Endothelial cell of umbilical vein (primary cell): Measurements from ENCODE around the gene HDAC4. TPM values are rescaled to one million over a fixed set of nuclear protein-coding genes. Genes with fewer than 3 reads are reported as not detected.

Experiments
- BruUV-seq: library from RNA; stranded (reverse); fragments of 400-500 nt; replicated peaks from 2 replicates; lab custom pipeline; 2021; lab: Mats Ljungman, UMichigan
- CTCF ChIA-PET: fragments of 300-600, 350-600 bp; sonication (Branson Sonifier 250); formaldehyde crosslinking; loops from one replicate; lab custom pipeline; 2021; ENCODE audit warnings: antibody characterized with exemption, inconsistent platforms; lab: Charles Lee
- POLR2A ChIA-PET: fragments of 300-600, 350-600 bp; sonication (Branson Sonifier 250); formaldehyde crosslinking; loops from one replicate; lab custom pipeline; 2021; ENCODE audit warnings: antibody characterized with exemption, inconsistent platforms; lab: Charles Lee
- DNase-seq: peaks from one replicate; pipeline ENCODE4 v3.0.0-alpha.2; 2011; ENCODE audit warnings: low read depth, low spot score
- FAIRE-seq: peaks from 2 replicates; lab custom pipeline; 2011; peaks lifted over from hg19 to GRCh38; lab: Jason Lieb, UNC
- H2AFZ ChIP-seq: 2 replicates; pipeline ENCODE4 v1.6.0; 2012; ENCODE audit warnings: low read depth, low read length, control low read depth, inconsistent platforms
- H3K27ac ChIP-seq: 2 replicates; pipeline ENCODE4 v1.5.1; 2011; ENCODE audit warnings: low read depth, mild to moderate bottlenecking, control low read depth, low read length, moderate library complexity; ENCODE audit not compliant: insufficient read depth
- H3K27me3 ChIP-seq, 2 experiments: 2 replicates each; pipeline versions ENCODE4 v1.6.0 to v1.6.1; 2011; ENCODE audit warnings: low read length in 2 of 2, mixed read lengths in 1 of 2; ENCODE audit not compliant: control insufficient read depth in 2 of 2, insufficient read depth in 2 of 2
- H3K36me3 ChIP-seq, 2 experiments: 2 replicates in 1 of 2; 3 replicates in 1 of 2; pipeline ENCODE4 v1.5.1; 2011; ENCODE audit warnings: low read length in 2 of 2, mild to moderate bottlenecking in 1 of 2, moderate library complexity in 1 of 2; ENCODE audit not compliant: control insufficient read depth in 2 of 2, insufficient read depth in 2 of 2; ENCODE audit errors: extremely low read depth in 1 of 2
- H3K4me1 ChIP-seq: 3 replicates; pipeline ENCODE4 v1.5.1; 2011; ENCODE audit warnings: mild to moderate bottlenecking, low read length; ENCODE audit not compliant: control insufficient read depth, insufficient read depth; ENCODE audit errors: extremely low read depth
- H3K4me2 ChIP-seq: 2 replicates; pipeline ENCODE4 v1.6.1; 2011; ENCODE audit warnings: low read length, control low read depth, mixed read lengths; ENCODE audit not compliant: insufficient read depth
- H3K4me3 ChIP-seq, 3 experiments: fragments of 200-600 bp in 1 of 3; sonication (generic), shearing (Covaris generic) in 1 of 3; replicated peaks in 1 of 3; 2 replicates each; pipeline ENCODE4 v1.5.1; 2011 to 2016; ENCODE audit warnings: control low read depth in 3 of 3, low read length in 3 of 3, mild to moderate bottlenecking in 2 of 3, inconsistent platforms in 1 of 3, low read depth in 1 of 3, moderate library complexity in 1 of 3; ENCODE audit not compliant: insufficient read depth in 1 of 3
- H3K79me2 ChIP-seq: 2 replicates; pipeline ENCODE4 v1.6.0; 2012; ENCODE audit warnings: low read length, inconsistent platforms; ENCODE audit not compliant: control insufficient read depth, insufficient read depth
- H3K9ac ChIP-seq: replicated peaks from 2 replicates; pipeline ENCODE3; 2011; ENCODE audit warnings: low read length, control low read depth; ENCODE audit not compliant: insufficient read depth; ENCODE audit errors: extremely low read depth
- H3K9me1 ChIP-seq: replicated peaks from 3 replicates; pipeline ENCODE4 v1.6.0; 2011; ENCODE audit warnings: mild to moderate bottlenecking, low read length; ENCODE audit not compliant: control insufficient read depth, insufficient read depth; ENCODE audit errors: extremely low read depth
- H3K9me3 ChIP-seq: replicated peaks from 2 replicates; pipeline ENCODE4 v1.5.1; 2012; ENCODE audit warnings: low read length, inconsistent platforms; ENCODE audit not compliant: control insufficient read depth, insufficient read depth
- H4K20me1 ChIP-seq: replicated peaks from 2 replicates; pipeline ENCODE3; 2011; ENCODE audit warnings: mild to moderate bottlenecking, low read length; ENCODE audit not compliant: control insufficient read depth, insufficient read depth; ENCODE audit errors: extremely low read depth
- EZH2 ChIP-seq: IDR thresholded peaks from 2 replicates; pipeline ENCODE4 v1.6.1; 2012; ENCODE audit warnings: borderline replicate concordance, low read depth, mild to moderate bottlenecking, moderate library complexity, low read length, inconsistent platforms; ENCODE audit not compliant: severe bottlenecking
- FOS ChIP-seq: IDR thresholded peaks from 2 replicates; pipeline ENCODE4 v1.6.1; 2011; ENCODE audit warnings: mild to moderate bottlenecking, low read length, moderate library complexity, borderline replicate concordance; ENCODE audit not compliant: insufficient read depth
- GATA2 ChIP-seq: IDR thresholded peaks from 2 replicates; pipeline ENCODE4 v1.7.0; 2011; ENCODE audit warnings: low read depth, mild to moderate bottlenecking, moderate library complexity, mixed read lengths, low read length; ENCODE audit not compliant: insufficient read length, insufficient read depth
- JUN ChIP-seq: IDR thresholded peaks from 2 replicates; pipeline ENCODE4 v1.6.1; 2011; ENCODE audit warnings: borderline replicate concordance, low read depth; ENCODE audit not compliant: insufficient read length, insufficient read depth
- MYC ChIP-seq: IDR thresholded peaks from one replicate; pipeline ENCODE4 v1.6.1; 2011; ENCODE audit warnings: mild to moderate bottlenecking, low read depth, low read length
- POLR2A ChIP-seq: IDR thresholded peaks from 2 replicates; pipeline ENCODE4 v1.6.1; 2012; ENCODE audit warnings: low read depth, mild to moderate bottlenecking, control low read depth, low read length
- POLR2AphosphoS5 ChIP-seq: IDR thresholded peaks from 2 replicates; pipeline ENCODE4 v1.6.1; 2012; ENCODE audit warnings: low read depth, mild to moderate bottlenecking, control low read depth, low read length, moderate library complexity; ENCODE audit not compliant: insufficient read depth
- dilution Hi-C: fragments of 300-500 bp; cut with MboI; formaldehyde crosslinking; loops from one replicate; pipeline ENCODE4 v1.15.0; 2019; ENCODE audit warnings: low sequenced_read_pairs; ENCODE audit not compliant: extremely low pct_ligation_motif_present
- intact Hi-C: fragments of 100-400 bp; cut with micrococcal nuclease; formaldehyde crosslinking; loops from one replicate; pipeline ENCODE4 v1.10.0; 2022
- polyA plus RNA-seq, 4 experiments: library from polyadenylated mRNA; depleted of rRNA in 3 of 4; stranded (reverse) in 3 of 4; unstranded in 1 of 4; fragments of >200 nt; gene quantifications; 2 replicates each; pipeline versions ENCODE4 v1.2.1 to v1.2.3, GENCODE V29; 2011 to 2012; ENCODE audit warnings: missing spikeins in 1 of 4
- total RNA-seq: library from RNA; stranded (reverse); gene quantifications from 2 replicates; pipeline ENCODE4 v1.2.3, GENCODE V29; 2021
- TF ChIP-seq, protein P1 (sequence below): IDR thresholded peaks from 2 replicates; pipeline ENCODE4 v1.6.1; 2011; ENCODE audit not compliant: insufficient read depth, insufficient read length
- TF ChIP-seq, protein P2 (sequence below), 2 donors: IDR thresholded peaks; 1 replicate in 1 of 2; 2 replicates in 1 of 2; pipeline ENCODE4 v1.5.1; 2011; ENCODE audit warnings: low read length in 2 of 2, mild to moderate bottlenecking in 2 of 2, moderate library complexity in 2 of 2, control low read depth in 1 of 2, inconsistent platforms in 1 of 2, low read depth in 1 of 2; ENCODE audit not compliant: insufficient read depth in 1 of 2; ENCODE audit errors: extremely low read depth in 1 of 2

HDAC4 gene
- total and polyA plus RNA-seq, 2 donors (not counting 3 experiments of a cell fraction or from before 2014, with no cell fraction given): 13.4 to 33.0 TPM

DNA sequence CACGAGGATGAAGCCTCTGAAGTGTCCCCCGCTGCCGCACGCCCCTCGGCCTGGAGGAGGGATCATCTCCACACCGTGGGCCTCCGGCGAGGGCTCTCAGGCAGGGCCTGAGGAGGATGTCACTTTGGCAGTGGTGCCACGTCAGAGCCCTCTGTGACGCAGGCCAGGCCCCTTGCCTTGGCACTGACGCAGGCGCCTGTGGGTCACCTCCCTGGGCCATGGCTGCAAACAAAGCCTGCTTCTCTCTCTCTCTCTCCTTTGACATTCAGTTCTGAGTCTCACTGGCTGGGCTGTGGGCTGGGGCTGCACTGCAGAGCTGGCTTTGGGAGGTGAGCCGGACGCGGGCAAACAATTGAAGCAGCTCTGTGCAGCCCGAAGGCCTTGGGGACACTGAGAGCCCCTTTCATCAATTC lies 279.2 kb downstream of the HDAC4 start:
- no peak overlapping the region for H3K9ac ChIP-seq
- no peaks in the 10 kb centered on the region for H3K9me1 ChIP-seq
- intact Hi-C loops: no loop called here
- no peaks in the 10 kb centered on the region for H4K20me1 ChIP-seq
- dilution Hi-C loops: no loop called here
- ChIA-PET POLR2A (interaction anchor here (0.6 kb wide), 1 partner anchor 92 kb away, joined by 3 read pairs; no protein-coding TSS in a partner anchor), CTCF (no interaction called here)
- DNase-seq (no peak), FAIRE-seq (no peak)
- H3K27me3 ChIP-seq: no peaks in the 10 kb centered on the region
- H3K4me3 ChIP-seq: no peak overlapping the region
- H3K27ac ChIP-seq: no peak overlapping the region
- H3K4me1 ChIP-seq: no peaks in the 10 kb centered on the region
- BruUV-seq: no TSS peak
- no peaks in the 10 kb centered on the region for H3K79me2 ChIP-seq
- TF ChIP-seq, protein P1, sequence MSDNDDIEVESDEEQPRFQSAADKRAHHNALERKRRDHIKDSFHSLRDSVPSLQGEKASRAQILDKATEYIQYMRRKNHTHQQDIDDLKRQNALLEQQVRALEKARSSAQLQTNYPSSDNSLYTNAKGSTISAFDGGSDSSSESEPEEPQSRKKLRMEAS: no peak
- no peak for TF ChIP-seq POLR2A
- no peak for TF ChIP-seq FOS
- no peak for TF ChIP-seq JUN
- TF ChIP-seq, protein P2, sequence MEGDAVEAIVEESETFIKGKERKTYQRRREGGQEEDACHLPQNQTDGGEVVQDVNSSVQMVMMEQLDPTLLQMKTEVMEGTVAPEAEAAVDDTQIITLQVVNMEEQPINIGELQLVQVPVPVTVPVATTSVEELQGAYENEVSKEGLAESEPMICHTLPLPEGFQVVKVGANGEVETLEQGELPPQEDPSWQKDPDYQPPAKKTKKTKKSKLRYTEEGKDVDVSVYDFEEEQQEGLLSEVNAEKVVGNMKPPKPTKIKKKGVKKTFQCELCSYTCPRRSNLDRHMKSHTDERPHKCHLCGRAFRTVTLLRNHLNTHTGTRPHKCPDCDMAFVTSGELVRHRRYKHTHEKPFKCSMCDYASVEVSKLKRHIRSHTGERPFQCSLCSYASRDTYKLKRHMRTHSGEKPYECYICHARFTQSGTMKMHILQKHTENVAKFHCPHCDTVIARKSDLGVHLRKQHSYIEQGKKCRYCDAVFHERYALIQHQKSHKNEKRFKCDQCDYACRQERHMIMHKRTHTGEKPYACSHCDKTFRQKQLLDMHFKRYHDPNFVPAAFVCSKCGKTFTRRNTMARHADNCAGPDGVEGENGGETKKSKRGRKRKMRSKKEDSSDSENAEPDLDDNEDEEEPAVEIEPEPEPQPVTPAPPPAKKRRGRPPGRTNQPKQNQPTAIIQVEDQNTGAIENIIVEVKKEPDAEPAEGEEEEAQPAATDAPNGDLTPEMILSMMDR (IDR thresholded peaks at IDR 0.05; ENCODE audit: extremely low read depth in 1 of 2, insufficient read depth in 1 of 2, low read depth in 1 of 2, low read length in 2 of 2): no peak
- no peak for TF ChIP-seq GATA2
- no peak for TF ChIP-seq MYC
- no peak for TF ChIP-seq POLR2AphosphoS5
- TF ChIP-seq EZH2: no peak
- no peak overlapping the region for H2AFZ ChIP-seq
- peaks cover 0 to 14% of the 10 kb centered on the region in 2 experiments for H3K36me3 ChIP-seq
- no peak overlapping the region for H3K4me2 ChIP-seq
- no peaks in the 10 kb centered on the region for H3K9me3 ChIP-seq
